ENCODE measurements around the gene LBH. TPM values are rescaled to one million over a fixed set of nuclear protein-coding genes. Genes with fewer than 3 reads are reported as not detected.

The LBH gene
- total RNA-seq, 1 experiment from 2014 or later, result 23.7 TPM

DNA sequence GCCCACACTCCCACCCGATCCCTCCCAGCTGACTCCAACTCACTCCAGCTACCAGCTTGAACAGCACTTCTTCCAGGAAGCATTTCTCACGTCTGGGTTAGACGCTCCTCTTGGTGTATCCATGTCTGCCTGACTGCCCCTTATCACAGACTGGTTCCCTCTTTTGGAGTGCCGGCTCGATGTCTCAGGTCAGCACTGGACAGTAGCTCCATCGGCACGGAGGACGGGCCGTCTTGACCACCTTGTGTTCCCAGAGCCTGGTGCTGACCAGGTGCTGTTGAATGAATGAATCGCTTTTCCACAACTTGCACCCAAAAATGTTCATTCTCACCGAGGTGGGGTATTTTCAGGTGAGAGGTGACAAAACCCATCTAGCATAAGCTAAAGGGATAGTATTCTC lies 71.8 kb downstream of the LBH start:
- DNase-seq (ENCODE audit: low spot score), result no peak

DNA sequence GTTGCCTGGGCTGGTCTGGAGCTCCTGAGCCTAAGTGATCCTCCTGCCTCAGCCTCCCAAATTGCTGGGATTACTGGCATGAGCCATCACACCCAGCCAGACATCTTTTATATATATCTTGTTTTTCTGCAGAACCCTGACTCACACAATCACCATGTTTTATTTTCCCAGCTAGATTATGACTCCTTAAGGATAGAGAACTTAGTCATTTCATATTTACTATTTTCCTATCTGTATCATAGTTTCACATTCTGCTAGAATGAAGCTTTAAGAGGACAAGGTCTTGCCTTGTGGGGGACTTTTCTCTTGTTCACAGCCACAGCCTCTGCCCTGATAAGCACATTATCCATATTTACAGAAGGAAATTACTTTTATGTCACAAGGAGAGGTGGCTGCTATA lies 73.9 kb downstream of the LBH start:
- DNase-seq (ENCODE audit: low spot score), result no peak

DNA sequence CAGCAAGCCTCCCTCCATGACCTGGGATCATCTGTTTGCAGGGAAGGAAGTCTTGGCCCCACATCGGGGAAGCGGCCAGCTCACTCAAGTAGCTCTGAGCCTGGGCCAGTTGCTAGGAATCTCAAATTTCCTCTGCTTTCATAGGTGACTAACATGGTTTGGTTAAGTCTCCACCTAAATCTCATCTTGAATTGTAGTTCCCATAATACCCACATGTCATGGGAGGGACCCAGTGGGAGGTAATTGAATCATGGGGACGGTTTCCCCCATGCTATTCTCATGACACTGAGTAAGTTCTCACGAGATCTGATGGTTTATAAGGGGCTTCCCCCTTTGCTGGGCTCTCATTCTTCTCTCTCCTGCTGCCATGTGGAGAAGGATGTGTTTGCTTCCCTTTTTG lies 75.2 kb downstream of the LBH start:
- DNase-seq (ENCODE audit: low spot score), result no peak

GRCh38 chr2:30308280-30308679 lies 76.9 kb downstream of the LBH start:
- no peak for DNase-seq (ENCODE audit: low spot score)

Other genes starting within 250 kb of the LBH start
- 35.8 and 46.7 TPM in 2 replicates for gene YPEL5, start 84.5 kb upstream of the LBH start, total RNA-seq (2014; rRNA removed; shearing (Covaris generic))
- gene LCLAT1, start 215.7 kb downstream of the LBH start, total RNA-seq (2014; rRNA removed; shearing (Covaris generic)), result 16.5 and 25.2 TPM in 2 replicates

Data from H4 (cell line).